Neuronal stem cell (in vitro differentiated cells): ENCODE data around the gene TLR8.

ENCODE experiments used
- DNase-seq: peaks from one replicate; pipeline ENCODE4 v3.0.0-alpha.2; 2013; ENCODE audit warnings: low spot score
- H2AFZ ChIP-seq: one replicate; pipeline ENCODE4 v1.6.1; 2013; ENCODE audit warnings: mild to moderate bottlenecking, low read length, inconsistent platforms
- H2AK5ac ChIP-seq: 2 replicates; pipeline ENCODE4 v1.6.1; 2013; ENCODE audit warnings: low read depth, mild to moderate bottlenecking, inconsistent platforms, low read length, moderate library complexity, mixed read lengths
- H2BK120ac ChIP-seq: 2 replicates; pipeline ENCODE4 v1.6.1; 2013; ENCODE audit warnings: low read depth, mild to moderate bottlenecking, inconsistent platforms, low read length, moderate library complexity, mixed read lengths
- H2BK12ac ChIP-seq: one replicate; pipeline ENCODE4 v1.6.1; 2013; ENCODE audit warnings: low read length, inconsistent platforms
- H2BK15ac ChIP-seq: 2 replicates; pipeline ENCODE4 v1.6.1; 2013; ENCODE audit warnings: mild to moderate bottlenecking, low read length, inconsistent platforms, mixed read lengths
- H2BK5ac ChIP-seq: one replicate; pipeline ENCODE4 v1.6.1; 2013; ENCODE audit warnings: inconsistent platforms, mild to moderate bottlenecking, low read length, moderate library complexity
- H3K14ac ChIP-seq: one replicate; pipeline ENCODE4 v1.6.1; 2013; ENCODE audit warnings: low read length, inconsistent platforms
- H3K18ac ChIP-seq: 2 replicates; pipeline ENCODE4 v1.6.1; 2013; ENCODE audit warnings: low read length, inconsistent platforms
- H3K23ac ChIP-seq: 2 replicates; pipeline ENCODE4 v1.6.1; 2013; ENCODE audit warnings: low read depth, mild to moderate bottlenecking, mixed read lengths, low read length, inconsistent platforms; ENCODE audit not compliant: poor library complexity
- H3K27ac ChIP-seq: replicated peaks from 3 replicates; pipeline ENCODE4 v1.5.1; 2013; ENCODE audit warnings: low read length, inconsistent platforms
- H3K27me3 ChIP-seq, 3 experiments: 2 replicates each; pipeline ENCODE4 v1.6.1; 2013; ENCODE audit warnings: low read length in 3 of 3, mild to moderate bottlenecking in 2 of 3, inconsistent platforms in 1 of 3, low read depth in 1 of 3, mixed read lengths in 1 of 3, moderate library complexity in 1 of 3; ENCODE audit not compliant: control insufficient read depth in 3 of 3, insufficient read depth in 3 of 3
- H3K36me3 ChIP-seq, 2 donors: replicated peaks in 1 of 2; 2 replicates each; pipeline ENCODE4 v1.6.1; 2013; ENCODE audit warnings: low read length in 2 of 2; ENCODE audit not compliant: control insufficient read depth in 2 of 2, insufficient read depth in 2 of 2
- H3K4ac ChIP-seq: 2 replicates; pipeline ENCODE4 v1.6.1; 2013; ENCODE audit warnings: inconsistent platforms, mild to moderate bottlenecking, low read length, moderate library complexity
- H3K4me1 ChIP-seq, 2 donors: 1 replicate in 1 of 2; 2 replicates in 1 of 2; pipeline ENCODE4 v1.6.1; 2013; ENCODE audit warnings: low read length in 2 of 2, low read depth in 1 of 2; ENCODE audit not compliant: control insufficient read depth in 2 of 2, insufficient read depth in 1 of 2
- H3K4me2 ChIP-seq: one replicate; pipeline ENCODE4 v1.6.1; 2013; ENCODE audit warnings: mild to moderate bottlenecking, low read length, inconsistent platforms; ENCODE audit not compliant: insufficient read depth, poor library complexity, severe bottlenecking
- H3K4me3 ChIP-seq, 2 donors: 2 replicates each; pipeline ENCODE4 v1.5.1; 2013; ENCODE audit warnings: low read length in 2 of 2, mild to moderate bottlenecking in 2 of 2, inconsistent platforms in 1 of 2, moderate library complexity in 1 of 2
- H3K79me1 ChIP-seq: one replicate; pipeline ENCODE4 v1.6.1; 2013; ENCODE audit warnings: low read depth, mild to moderate bottlenecking, inconsistent platforms, low read length, moderate library complexity
- H3K9ac ChIP-seq: one replicate; pipeline ENCODE4 v1.6.1; 2013; ENCODE audit warnings: mild to moderate bottlenecking, low read depth, low read length, inconsistent platforms; ENCODE audit not compliant: poor library complexity
- H3K9me3 ChIP-seq, 2 donors: replicated peaks in 1 of 2; 2 replicates each; pipeline versions ENCODE3 to v1.6.1; 2013; ENCODE audit warnings: low read length in 2 of 2, mild to moderate bottlenecking in 2 of 2, inconsistent platforms in 1 of 2, low read depth in 1 of 2, mixed read lengths in 1 of 2, moderate library complexity in 1 of 2; ENCODE audit not compliant: control insufficient read depth in 2 of 2, insufficient read depth in 1 of 2
- H4K8ac ChIP-seq: one replicate; pipeline ENCODE4 v1.6.1; 2013; ENCODE audit warnings: low read depth, mild to moderate bottlenecking, inconsistent platforms, low read length, moderate library complexity
- H4K91ac ChIP-seq: one replicate; pipeline ENCODE4 v1.6.1; 2013; ENCODE audit warnings: low read length, low read depth, mild to moderate bottlenecking, inconsistent platforms; ENCODE audit not compliant: poor library complexity
- whole genome bisulfite sequencing, 2 donors: extraction: QIAGEN DNeasy Blood & Tissue Kit; methylation state at CpG; one replicate each; pipeline ENCODE4 v1.1.7; 2013; ENCODE audit warnings: missing lambda C conversion rate in 2 of 2, mixed read lengths in 1 of 2; ENCODE audit not compliant: insufficient read length in 2 of 2, insufficient replicate concordance in 1 of 2; ENCODE audit errors: extremely low coverage in 2 of 2; 5-methylcytosine and 5-hydroxymethylcytosine counted together

The TLR8 gene

DNA sequence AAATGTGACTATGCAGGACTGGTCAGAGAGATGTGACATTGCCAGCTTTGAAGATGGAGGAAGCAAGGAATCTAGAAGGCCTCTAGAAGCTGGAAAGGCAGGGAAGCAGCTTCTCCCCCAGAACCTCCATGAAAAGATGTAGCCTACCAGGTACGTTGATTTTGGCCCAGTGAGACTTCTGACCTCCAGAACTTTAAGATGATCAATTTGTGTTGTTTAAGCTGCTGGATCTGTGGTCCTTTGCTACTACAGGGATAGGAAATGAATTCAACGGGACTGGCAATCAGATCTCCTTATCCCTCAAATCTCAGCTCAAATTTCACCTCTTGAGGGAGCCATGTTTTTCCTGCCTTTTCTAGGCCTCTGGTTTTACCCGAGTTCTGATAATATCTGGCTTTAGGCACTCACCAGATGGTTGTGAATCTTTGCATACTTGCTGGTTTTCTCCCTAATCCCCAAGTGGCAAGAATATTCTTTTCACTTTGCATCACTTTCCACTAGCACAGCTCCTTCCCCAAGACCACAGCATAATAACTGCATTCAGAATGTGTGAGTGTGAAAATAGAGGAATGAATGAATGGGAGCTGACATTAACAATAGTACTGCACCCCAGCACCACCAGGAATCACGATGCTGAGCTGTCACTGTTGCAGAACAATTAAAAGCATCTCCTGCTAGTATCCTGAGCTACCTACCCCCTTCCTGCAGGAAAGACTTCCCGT, 42.9 kb downstream of the TLR8 start:
- Histone ChIP-seq H3K36me3 (no peaks in the 10 kb centered on the region), H3K4me1 (peaks cover 6 to 11% of the 10 kb centered on the region in 2 donors), H3K4ac (no peak overlapping the region), H3K18ac (peak overlapping the region; percentile 48), H2AFZ (peak overlapping the region; percentile 51), H2BK120ac (no peak overlapping the region), H3K9me3 (no peaks in the 10 kb centered on the region), H3K27me3 (no peaks in the 10 kb centered on the region), H2BK15ac (no peak overlapping the region), H3K79me1 (no peaks in the 10 kb centered on the region), H3K14ac (no peak overlapping the region), H3K27ac (no peak overlapping the region), H3K4me3 (no peak overlapping the region), H3K4me2 (no peak overlapping the region), H4K91ac (no peak overlapping the region), H2AK5ac (no peak overlapping the region), H4K8ac (no peak overlapping the region), H3K23ac (no peak overlapping the region), H2BK5ac (no peak overlapping the region), H2BK12ac (no peak overlapping the region), H3K9ac (no peak overlapping the region)
- no peak for DNase-seq
- no CpG with 5 or more reads among the region's 5 CpGs for WGBS, 2 donors

DNA sequence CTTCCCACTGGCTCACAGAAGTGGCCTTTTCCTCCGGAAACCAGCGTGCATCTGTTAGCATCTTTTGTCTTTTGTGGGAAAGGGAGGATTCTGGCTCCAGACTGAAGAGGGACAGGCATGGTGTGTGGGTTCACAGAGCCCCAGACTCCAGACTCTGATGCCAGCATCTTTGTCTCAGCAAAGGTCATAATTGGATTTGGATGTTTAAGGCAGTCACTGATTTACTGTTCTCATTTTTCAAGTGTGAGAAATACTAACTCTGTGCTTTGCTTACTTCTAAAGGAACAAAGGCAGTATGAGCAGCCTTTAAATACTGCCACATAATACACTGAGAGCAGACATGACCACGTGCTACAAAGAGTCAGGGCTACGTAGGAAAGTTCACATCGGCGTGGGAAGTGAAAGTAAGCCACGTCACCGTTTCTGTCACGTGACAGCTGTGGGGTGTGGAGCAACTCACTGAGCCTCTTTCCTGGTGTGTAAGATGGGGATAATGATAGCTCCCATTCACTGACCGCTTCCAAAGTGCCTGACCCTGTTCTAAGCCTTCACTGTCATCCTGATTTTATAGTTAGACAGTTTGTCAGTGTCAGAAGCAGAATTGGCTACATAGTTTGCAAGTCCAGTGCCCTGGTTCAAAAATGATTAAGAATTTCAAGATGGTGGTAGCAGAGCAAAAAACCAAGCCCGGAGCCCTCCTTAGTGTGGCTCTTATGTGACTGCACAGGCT, 43.7 kb downstream of the TLR8 start:
- H3K4me3 ChIP-seq: no peak overlapping the region
- no peak overlapping the region for H2AK5ac ChIP-seq
- no peak overlapping the region for H3K4me2 ChIP-seq
- no peaks in the 10 kb centered on the region for H3K9me3 ChIP-seq
- H3K36me3 ChIP-seq: no peaks in the 10 kb centered on the region
- H2BK120ac ChIP-seq: no peak overlapping the region
- H3K79me1 ChIP-seq: no peaks in the 10 kb centered on the region
- no peak overlapping the region for H2BK15ac ChIP-seq
- H3K27ac ChIP-seq: no peak overlapping the region
- no peaks in the 10 kb centered on the region for H3K27me3 ChIP-seq
- no peak overlapping the region for H4K91ac ChIP-seq
- no peak for DNase-seq
- WGBS, 2 donors: no CpG with 5 or more reads among the region's 11 CpGs
- peak overlapping the region; percentile 48 for H3K18ac ChIP-seq
- H3K4me1 ChIP-seq: peaks cover 6 to 11% of the 10 kb centered on the region in 2 donors
- no peak overlapping the region for H3K23ac ChIP-seq
- no peak overlapping the region for H3K14ac ChIP-seq
- no peak overlapping the region for H2BK12ac ChIP-seq
- H3K4ac ChIP-seq: no peak overlapping the region
- H2AFZ ChIP-seq: peak overlapping the region; percentile 51
- H2BK5ac ChIP-seq: no peak overlapping the region
- no peak overlapping the region for H3K9ac ChIP-seq
- H4K8ac ChIP-seq: no peak overlapping the region

DNA sequence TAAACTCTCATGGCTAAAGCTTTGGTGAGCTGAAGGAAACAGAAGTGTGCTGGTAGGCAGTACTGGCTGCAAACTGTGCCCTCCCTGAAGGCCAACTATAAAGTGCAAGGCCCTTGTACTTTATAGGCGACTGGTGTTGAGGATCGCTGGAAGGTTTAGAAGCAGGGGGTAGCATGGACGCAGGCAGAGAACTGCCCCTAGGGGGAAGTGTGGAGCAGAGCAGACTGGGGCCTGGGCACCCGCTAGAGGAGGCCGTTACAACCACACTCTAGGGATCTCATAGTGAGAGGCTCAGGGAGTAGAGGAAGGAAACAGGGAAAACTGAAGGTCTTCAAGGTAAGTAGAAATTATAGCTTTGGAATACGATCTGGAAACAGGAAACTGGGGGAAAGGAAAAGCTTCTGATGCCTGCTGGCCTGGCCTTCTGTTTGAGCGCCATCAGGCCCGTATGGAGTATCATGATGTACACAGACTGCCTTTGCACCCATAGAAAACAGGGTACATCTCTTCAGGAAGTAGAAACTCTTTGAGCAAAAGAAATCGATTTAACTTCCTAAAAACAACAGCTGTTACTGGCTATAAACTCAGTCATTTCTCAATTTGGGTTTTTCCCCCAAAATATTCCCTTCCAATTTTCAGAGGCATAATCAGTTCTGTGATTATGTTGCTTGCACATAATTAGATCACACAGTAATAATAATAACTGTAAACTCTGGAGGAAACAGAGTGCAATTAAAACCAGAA, 44.6 kb downstream of the TLR8 start:
- H3K4me2 ChIP-seq: no peak overlapping the region
- no peak overlapping the region for H2BK12ac ChIP-seq
- no peak overlapping the region for H2BK15ac ChIP-seq
- no peaks in the 10 kb centered on the region for H3K36me3 ChIP-seq
- no peak overlapping the region for H3K27ac ChIP-seq
- no peaks in the 10 kb centered on the region for H3K9me3 ChIP-seq
- H3K4me1 ChIP-seq: peaks cover 6 to 11% of the 10 kb centered on the region in 2 donors
- H3K4ac ChIP-seq: no peak overlapping the region
- no peak overlapping the region for H3K4me3 ChIP-seq
- no peak overlapping the region for H2BK5ac ChIP-seq
- peak overlapping the region; percentile 51 for H2AFZ ChIP-seq
- no peak overlapping the region for H3K9ac ChIP-seq
- H2AK5ac ChIP-seq: no peak overlapping the region
- no peaks in the 10 kb centered on the region for H3K79me1 ChIP-seq
- H3K27me3 ChIP-seq: no peaks in the 10 kb centered on the region
- H4K91ac ChIP-seq: no peak overlapping the region
- no peak overlapping the region for H4K8ac ChIP-seq
- no peak overlapping the region for H3K23ac ChIP-seq
- whole genome bisulfite sequencing, 2 donors: no CpG with 5 or more reads among the region's 9 CpGs
- DNase-seq: no peak
- no peak overlapping the region for H2BK120ac ChIP-seq
- H3K18ac ChIP-seq: no peak overlapping the region
- no peak overlapping the region for H3K14ac ChIP-seq

DNA sequence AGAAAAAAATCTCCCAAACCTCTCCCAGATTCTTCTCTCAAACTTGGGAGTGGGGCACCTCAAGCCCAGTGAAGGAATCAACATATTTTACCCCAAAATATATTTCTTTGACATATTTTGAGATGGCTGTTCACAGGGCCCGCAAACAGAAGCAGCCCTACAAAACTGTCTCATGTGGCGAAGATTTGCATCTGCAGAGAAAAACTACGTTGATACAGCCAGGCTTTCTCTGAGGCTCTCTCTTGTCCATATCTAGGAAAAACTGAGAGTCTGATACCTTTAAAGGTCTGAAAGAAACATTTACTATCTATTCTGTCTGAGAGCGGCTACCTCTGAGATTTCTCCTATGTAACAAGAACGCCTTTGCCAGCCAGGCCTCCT, 45.2 kb downstream of the TLR8 start:
- Histone ChIP-seq H4K8ac (no peak overlapping the region), H3K18ac (no peak overlapping the region), H3K4ac (no peak overlapping the region), H3K14ac (no peak overlapping the region), H3K4me3 (no peak overlapping the region), H2AFZ (no peak overlapping the region), H3K27me3 (no peaks in the 10 kb centered on the region), H2BK5ac (no peak overlapping the region), H2BK120ac (no peak overlapping the region), H3K79me1 (no peaks in the 10 kb centered on the region), H3K4me2 (no peak overlapping the region), H2AK5ac (no peak overlapping the region), H3K23ac (no peak overlapping the region), H3K27ac (no peak overlapping the region), H2BK12ac (no peak overlapping the region), H3K9me3 (no peaks in the 10 kb centered on the region), H3K4me1 (peaks cover 2 to 11% of the 10 kb centered on the region in 2 donors), H3K36me3 (no peaks in the 10 kb centered on the region), H3K9ac (no peak overlapping the region), H4K91ac (no peak overlapping the region), H2BK15ac (no peak overlapping the region)
- DNase-seq: no peak
- no CpG with 5 or more reads among the region's 5 CpGs for WGBS, 2 donors
